Activated CD4-positive, alpha-beta T cell treated with anti-CD3 and anti-CD28 coated beads for 4 hours (primary cell): ENCODE data around the gene OAS2.
"Not testable (repeated sequence)": the region's sequence is repeated elsewhere in the genome, so short reads cannot be mapped to it uniquely, and the experiment has no call there.

Experiments
- DNase-seq, 2 donors: peaks; one replicate each; pipeline ENCODE4 v3.0.0-alpha.2; 2020

OAS2 gene

GRCh38 chr12:112950701-112951100 is 27.6 kb upstream of the OAS2 start:
- no peak for DNase-seq

DNA sequence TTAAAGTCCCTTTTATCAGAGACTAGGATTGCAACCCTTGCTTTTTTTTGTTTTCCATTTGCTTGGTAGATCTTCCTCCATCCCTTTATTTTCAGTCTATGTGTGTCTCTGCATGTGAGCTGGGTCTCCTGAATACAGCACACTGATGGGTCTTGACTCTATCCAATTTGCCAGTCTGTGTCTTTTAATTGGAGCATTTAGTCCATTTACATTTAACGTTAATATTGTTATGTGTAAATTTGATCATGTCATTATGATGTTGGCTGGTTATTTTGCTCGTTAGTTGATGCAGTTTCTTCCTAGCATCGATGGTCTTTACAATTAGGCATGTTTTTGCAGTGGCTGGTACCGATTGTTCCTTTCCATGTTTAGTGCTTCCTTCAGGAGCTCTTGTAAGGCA is 21.2 kb upstream of the OAS2 start:
- not testable (repeated sequence) for DNase-seq

DNA sequence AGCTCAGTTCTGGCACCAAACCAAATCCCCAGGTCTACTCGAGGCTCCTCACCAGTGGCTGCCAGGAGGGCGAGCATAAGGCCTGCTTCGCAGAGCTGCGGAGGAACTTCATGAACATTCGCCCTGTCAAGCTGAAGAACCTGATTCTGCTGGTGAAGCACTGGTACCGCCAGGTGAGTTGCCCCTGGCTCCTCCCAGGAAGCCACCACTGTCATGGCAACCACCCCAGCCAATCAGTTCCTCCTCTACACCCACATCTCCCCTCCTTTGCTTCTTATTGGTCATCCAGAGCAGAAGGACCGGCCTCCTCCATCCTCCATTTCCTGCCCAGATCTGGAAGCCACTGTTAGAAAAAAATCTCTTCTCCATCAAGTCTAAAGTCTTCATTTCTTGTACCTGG is 17.2 kb upstream of the OAS2 start:
- DNase-seq, result no peak

GRCh38 chr12:112961536-112961935 is 16.8 kb upstream of the OAS2 start:
- DNase-seq, result no peak

GRCh38 chr12:112962561-112962960 is 15.8 kb upstream of the OAS2 start:
- DNase-seq, result no peak

- no peak for DNase-seq
These were observed 15.0 kb upstream of the OAS2 start for GRCh38 chr12:112963227-112963861.

DNA sequence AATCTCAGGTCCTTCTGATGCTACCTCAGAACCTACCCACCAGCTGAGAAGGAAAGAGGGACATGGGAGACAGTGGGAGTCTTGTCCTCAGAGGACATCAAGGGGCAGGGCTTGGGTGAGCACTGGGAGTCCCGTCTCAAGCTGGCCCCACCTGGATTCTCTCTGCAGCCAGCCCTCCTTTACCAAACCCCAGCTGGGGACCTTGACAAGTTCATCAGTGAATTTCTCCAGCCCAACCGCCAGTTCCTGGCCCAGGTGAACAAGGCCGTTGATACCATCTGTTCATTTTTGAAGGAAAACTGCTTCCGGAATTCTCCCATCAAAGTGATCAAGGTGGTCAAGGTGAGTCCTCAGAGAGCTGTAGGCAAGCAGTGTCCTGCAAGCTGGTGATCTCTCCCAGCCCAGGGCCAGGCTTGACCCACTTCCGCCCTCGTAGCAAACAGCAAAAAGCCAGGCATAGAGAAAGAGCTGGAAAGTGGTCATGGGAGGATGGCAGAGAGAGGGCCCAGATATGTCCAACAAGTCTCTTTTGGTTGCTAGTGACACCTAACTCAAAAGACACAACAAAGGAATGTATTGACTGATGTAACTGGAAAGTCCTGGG is 14.2 kb upstream of the OAS2 start:
- DNase-seq, result no peak

GRCh38 chr12:112964915-112965314 is 13.4 kb upstream of the OAS2 start:
- DNase-seq, result no peak

- DNase-seq, result no peak
These were observed 12.7 kb upstream of the OAS2 start for GRCh38 chr12:112965643-112966042.

DNA sequence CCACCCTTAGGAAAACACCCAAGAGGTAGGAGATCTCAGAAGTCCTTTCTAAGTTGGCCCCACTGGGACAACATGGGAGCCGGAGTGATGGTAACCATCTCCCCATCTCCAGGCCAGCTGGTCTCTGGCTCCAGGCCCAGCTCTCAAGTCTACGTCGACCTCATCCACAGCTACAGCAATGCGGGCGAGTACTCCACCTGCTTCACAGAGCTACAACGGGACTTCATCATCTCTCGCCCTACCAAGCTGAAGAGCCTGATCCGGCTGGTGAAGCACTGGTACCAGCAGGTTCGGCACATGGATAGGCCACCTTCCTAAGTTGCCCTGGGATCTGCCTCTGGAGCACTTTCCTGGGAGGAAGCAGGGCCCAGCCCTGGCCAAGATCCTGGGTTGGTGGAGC is 11.0 kb upstream of the OAS2 start:
- DNase-seq, result no peak

DNA sequence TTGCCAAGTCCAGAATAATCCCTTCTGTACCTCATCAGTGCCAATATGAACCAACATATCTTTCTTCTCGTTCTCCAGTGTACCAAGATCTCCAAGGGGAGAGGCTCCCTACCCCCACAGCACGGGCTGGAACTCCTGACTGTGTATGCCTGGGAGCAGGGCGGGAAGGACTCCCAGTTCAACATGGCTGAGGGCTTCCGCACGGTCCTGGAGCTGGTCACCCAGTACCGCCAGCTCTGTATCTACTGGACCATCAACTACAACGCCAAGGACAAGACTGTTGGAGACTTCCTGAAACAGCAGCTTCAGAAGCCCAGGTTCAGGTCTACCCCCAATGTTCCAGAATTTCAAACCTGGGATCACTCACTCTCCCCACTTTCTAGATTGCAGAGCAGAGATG is 10.5 kb upstream of the OAS2 start:
- DNase-seq, result no peak

- no peak for DNase-seq
These were observed 8.6 kb upstream of the OAS2 start for GRCh38 chr12:112969547-112970306.

- DNase-seq, result no peak
These were observed 7.9 kb upstream of the OAS2 start for GRCh38 chr12:112970391-112970790.

DNA sequence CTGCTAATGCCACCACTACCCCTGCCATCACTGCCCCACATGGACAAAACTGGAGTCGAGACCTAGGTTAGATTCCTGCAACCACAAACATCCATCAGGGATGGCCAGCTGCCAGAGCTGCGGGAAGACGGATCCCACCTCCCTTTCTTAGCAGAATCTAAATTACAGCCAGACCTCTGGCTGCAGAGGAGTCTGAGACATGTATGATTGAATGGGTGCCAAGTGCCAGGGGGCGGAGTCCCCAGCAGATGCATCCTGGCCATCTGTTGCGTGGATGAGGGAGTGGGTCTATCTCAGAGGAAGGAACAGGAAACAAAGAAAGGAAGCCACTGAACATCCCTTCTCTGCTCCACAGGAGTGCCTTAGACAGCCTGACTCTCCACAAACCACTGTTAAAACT is 7.1 kb upstream of the OAS2 start:
- no peak for DNase-seq

DNA sequence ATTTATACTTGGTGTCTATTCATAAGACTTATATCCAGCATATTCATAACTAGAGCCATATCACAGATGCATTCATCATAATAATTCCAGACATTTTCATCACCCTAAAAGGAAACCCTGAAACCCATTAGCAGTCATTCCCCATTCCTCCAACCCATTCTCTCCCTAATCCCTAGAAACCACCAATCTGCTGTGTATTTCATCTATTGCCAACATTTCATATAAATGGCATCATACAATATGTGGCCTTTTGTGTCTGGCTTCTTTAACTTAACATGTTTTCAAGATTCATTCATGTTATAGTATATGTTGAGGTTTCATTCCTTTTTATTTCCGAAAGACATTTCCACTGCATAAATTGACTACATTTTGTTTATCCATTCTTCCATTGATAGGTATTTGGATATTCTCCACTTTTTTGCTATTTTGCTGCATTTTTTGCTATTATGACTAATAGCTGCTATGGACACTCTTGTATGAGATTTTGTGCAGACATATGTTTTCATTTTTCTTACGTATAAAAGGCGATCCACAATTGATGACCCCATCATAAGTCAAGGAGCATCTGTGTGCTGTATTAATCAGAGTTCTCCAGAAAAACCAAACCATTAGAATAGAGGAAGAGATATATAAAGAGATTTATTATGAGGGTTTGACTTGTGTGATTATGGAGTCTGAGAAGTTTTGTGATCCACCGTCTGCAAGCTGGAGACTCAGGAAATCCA is 5.1 kb upstream of the OAS2 start:
- no peak for DNase-seq

GRCh38 chr12:112973818-112974231 is 4.5 kb upstream of the OAS2 start:
- no peak for DNase-seq

GRCh38 chr12:112974904-112975303 is 3.4 kb upstream of the OAS2 start:
- DNase-seq, result no peak

DNA sequence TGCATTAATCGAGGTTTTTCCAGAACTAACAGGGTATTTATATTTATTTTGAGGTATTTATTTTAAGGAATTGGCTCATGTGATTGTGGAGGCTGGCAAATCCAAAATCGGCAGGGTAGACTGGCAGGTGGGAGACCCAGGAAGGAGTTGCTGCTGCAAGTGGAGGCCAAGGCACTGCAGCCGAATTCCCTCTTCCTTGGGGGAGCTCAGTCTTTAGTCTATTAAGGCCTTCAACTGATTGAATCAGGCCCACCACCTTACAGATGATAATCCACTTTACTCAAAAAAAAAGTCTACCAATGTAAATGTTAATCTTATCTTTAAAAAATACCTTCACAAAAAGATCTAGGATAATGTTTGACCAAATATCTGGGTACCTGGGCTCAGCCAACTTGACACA is 1.2 kb upstream of the OAS2 start:
- no peak for DNase-seq

DNA sequence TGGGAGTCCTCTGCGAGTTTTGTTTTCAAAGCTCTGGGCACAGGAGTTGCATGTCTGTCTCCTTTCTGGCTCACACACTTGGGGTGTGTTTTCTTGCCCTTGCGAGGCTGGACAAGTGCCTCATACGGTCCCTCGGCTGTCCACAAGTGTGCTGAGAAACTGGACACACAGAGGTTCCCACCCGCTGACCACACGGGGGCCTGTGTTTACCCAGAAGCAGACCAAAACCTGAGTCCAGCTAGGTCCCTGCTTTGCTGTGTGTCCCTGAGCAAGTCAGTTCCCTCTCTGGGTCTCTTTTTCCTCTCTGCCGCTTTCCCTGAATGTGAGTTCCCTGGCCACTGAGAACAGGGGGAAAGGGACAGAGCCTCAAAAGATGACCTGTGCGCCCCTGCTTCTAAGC is 678 bp upstream of the OAS2 start:
- DNase-seq, result no peak

DNA sequence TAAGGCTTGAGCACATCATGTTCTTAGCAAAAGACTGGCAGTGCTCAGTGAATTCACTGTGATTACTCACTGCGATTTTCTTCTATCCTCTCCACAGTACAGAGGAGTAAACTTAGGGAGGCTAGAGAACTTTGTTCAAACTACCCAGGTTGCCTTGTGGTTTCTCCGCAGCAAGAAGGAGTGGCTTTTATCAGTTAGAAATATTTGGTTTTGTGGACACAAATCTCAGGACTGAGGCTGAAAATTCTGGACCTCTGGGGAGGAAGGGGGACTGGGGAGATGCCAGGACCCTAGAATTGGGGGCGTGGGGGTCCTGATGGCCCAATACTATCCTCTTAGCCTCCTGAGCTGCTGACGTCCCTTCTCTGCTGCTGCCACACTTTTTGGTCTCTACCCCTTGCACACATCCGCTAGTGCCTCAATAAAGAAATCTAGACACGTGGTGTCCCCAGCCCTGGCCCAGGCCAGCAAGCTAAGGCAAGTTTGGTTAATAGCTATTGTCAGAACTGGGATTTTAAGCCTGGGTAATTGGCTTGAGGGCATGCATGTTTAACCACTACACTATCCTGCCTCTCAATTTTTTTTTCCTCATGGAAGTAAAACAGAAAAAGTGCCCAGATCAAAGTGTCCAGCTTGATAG is 842 bp downstream of the OAS2 start:
- peak; percentile 26 to 35 for DNase-seq

DNA sequence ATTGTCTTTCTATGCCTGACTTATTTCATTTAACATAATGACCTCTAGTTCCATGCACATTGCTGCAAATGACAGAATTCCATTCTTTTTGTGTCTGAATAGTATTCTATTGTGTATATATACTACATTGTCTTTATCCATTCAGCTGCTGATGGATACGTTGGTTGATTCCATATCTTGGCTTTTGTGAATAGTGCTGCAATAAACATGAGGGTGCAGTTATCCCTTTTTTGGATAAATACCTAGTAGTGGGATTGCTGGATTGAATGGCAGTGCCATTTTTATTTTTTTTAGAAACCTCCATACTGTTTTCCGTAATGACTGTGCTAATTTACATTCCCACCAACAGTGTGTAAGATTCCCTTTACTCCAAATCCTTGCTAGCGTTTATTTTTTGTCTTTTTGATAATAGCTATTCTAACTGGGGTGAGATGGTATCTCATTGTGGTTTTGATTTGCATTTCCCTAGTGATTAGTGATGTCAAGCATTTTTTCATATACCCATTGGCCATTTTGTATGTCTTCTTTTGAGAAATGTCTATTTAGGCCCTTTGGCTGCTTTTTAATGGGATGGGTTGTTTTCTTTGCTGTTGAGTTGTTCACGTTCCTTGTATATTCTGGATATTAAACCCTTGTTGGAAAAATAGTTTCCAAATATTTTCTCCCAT is 2.3 kb downstream of the OAS2 start:
- DNase-seq, result no peak

DNA sequence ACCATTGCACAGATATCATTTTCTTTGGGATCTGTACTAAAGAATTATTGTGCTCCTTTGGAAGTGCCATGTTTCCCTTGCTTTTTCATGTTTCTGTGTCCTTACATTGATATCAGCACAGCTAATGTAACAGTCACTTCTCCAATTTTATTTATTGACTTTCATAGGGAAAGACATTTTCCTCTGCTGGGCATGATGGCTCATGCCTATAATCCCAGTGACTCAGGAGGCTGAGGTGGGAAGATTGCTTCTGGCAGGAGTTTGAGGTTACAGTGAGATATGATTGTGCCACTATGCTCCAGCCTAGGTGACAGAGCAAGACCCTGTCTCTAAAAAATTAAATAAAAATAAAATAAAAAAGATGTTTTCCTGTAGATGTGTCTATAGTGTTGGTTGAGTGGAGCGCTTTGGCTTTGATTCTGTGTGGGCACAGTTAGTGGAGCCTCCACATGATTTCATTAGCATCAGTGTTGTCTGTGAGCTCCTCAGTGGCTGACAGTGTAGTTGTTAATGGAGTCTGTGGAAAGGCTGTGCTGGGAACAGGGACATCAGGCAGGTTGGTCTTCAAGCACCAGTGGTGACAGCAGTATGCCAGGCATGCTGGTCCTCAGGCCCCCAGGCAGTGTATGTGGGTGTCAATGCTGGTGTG is 7.4 kb downstream of the OAS2 start:
- no peak for DNase-seq
